B cell (primary cell): ENCODE data around the gene ADRA2A. TPM values are rescaled to one million over a fixed set of nuclear protein-coding genes. Genes with fewer than 3 reads are reported as not detected.

ENCODE experiments used
- ATAC-seq: fragments of 200-7000 bp; cut with Tn5 transposase; one replicate; pipeline ENCODE4 v1.10.0; 2021; ENCODE audit warnings: low read depth, mild to moderate bottlenecking, moderate number of reproducible peaks, moderate library complexity
- CTCF ChIA-PET: fragments of 350-600 bp; sonication (Branson Sonifier 250); formaldehyde crosslinking; loops from one replicate; lab custom pipeline; 2021; ENCODE audit warnings: antibody characterized with exemption, inconsistent platforms; lab: Charles Lee
- POLR2A ChIA-PET: fragments of 350-600 bp; sonication (Branson Sonifier 250); formaldehyde crosslinking; loops from one replicate; lab custom pipeline; 2021; ENCODE audit warnings: antibody characterized with exemption; lab: Charles Lee
- DNase-seq: peaks from one replicate; pipeline ENCODE4 v3.0.0; 2013
- H2AFZ ChIP-seq: 2 replicates; pipeline ENCODE4 v1.6.1; 2012; ENCODE audit warnings: mild to moderate bottlenecking, low read depth, low read length; ENCODE audit not compliant: insufficient read depth, poor library complexity, severe bottlenecking
- H3K27ac ChIP-seq, 2 donors: 1 replicate in 1 of 2; 2 replicates in 1 of 2; pipeline ENCODE4 v1.5.1; 2012 to 2013; ENCODE audit warnings: low read length in 2 of 2, mild to moderate bottlenecking in 2 of 2, moderate library complexity in 1 of 2
- H3K27me3 ChIP-seq, 4 experiments: fragments of 200-600 bp in 1 of 4; sonication (generic) in 1 of 4; replicated peaks in 1 of 4; 1 replicate in 2 of 4; 2 replicates in 2 of 4; pipeline versions ENCODE4 v1.6.1 to v1.7.0; 2013 to 2016; ENCODE audit warnings: low read length in 3 of 4, mild to moderate bottlenecking in 2 of 4, mixed read lengths in 1 of 4, moderate library complexity in 1 of 4; ENCODE audit not compliant: insufficient read depth in 4 of 4, control insufficient read depth in 3 of 4; ENCODE audit errors: control extremely low read depth in 1 of 4
- H3K36me3 ChIP-seq, 2 experiments: replicated peaks in 1 of 2; 1 replicate in 1 of 2; 2 replicates in 1 of 2; pipeline versions ENCODE4 v1.6.1 to v1.7.1; 2013; ENCODE audit warnings: low read length in 1 of 2; ENCODE audit not compliant: insufficient read depth in 2 of 2, control insufficient read depth in 1 of 2; ENCODE audit errors: control extremely low read depth in 1 of 2, extremely low read depth in 1 of 2
- H3K4me1 ChIP-seq, 2 donors: fragments of 200-600 bp in 1 of 2; sonication (generic) in 1 of 2; 1 replicate in 1 of 2; 2 replicates in 1 of 2; pipeline versions ENCODE4 v1.5.1 to v1.6.1; 2013 to 2017; ENCODE audit warnings: low read length in 2 of 2; ENCODE audit not compliant: control insufficient read depth in 2 of 2, insufficient read depth in 2 of 2
- H3K4me2 ChIP-seq: replicated peaks from 2 replicates; pipeline ENCODE3; 2012; ENCODE audit warnings: mild to moderate bottlenecking, low read depth, low read length; ENCODE audit not compliant: poor library complexity, severe bottlenecking
- H3K4me3 ChIP-seq, 5 experiments: fragments of 200-600 bp in 1 of 5; sonication (generic) in 1 of 5; 1 replicate in 3 of 5; 2 replicates in 2 of 5; pipeline versions ENCODE4 v1.5.1 to v1.7.0; 2011 to 2016; ENCODE audit warnings: low read length in 4 of 5, mild to moderate bottlenecking in 4 of 5, low read depth in 2 of 5, control low read depth in 1 of 5, moderate library complexity in 1 of 5; ENCODE audit not compliant: insufficient read depth in 1 of 5; ENCODE audit errors: control extremely low read depth in 1 of 5, extremely low read depth in 1 of 5
- H3K79me2 ChIP-seq: fragments of 200-600 bp; sonication (generic); one replicate; pipeline ENCODE4 v1.6.0; 2016; ENCODE audit warnings: low read length; ENCODE audit not compliant: control insufficient read depth, insufficient read depth
- H3K9ac ChIP-seq: fragments of 200-600 bp; sonication (generic); 2 replicates; pipeline ENCODE4 v1.6.1; 2017; ENCODE audit warnings: mild to moderate bottlenecking, low read length, moderate library complexity
- H3K9me3 ChIP-seq, 3 donors: one replicate each; pipeline versions ENCODE4 v1.6.1 to v1.7.1; 2013; ENCODE audit warnings: low read length in 2 of 3; ENCODE audit not compliant: control insufficient read depth in 2 of 3, insufficient read depth in 1 of 3; ENCODE audit errors: control extremely low read depth in 1 of 3
- H4K20me1 ChIP-seq: 2 replicates; pipeline ENCODE4 v1.6.0; 2012; ENCODE audit warnings: mild to moderate bottlenecking, low read length; ENCODE audit not compliant: insufficient read depth, control insufficient read depth, poor library complexity, severe bottlenecking
- H3K27ac Mint-ChIP-seq: one replicate; pipeline ENCODE4 v1.8.0; 2021; ENCODE audit warnings: mixed read lengths
- H3K27me3 Mint-ChIP-seq: one replicate; pipeline ENCODE4 v1.8.0; 2021; ENCODE audit warnings: mixed read lengths
- H3K4me1 Mint-ChIP-seq: one replicate; pipeline ENCODE4 v1.8.0; 2021; ENCODE audit warnings: mixed read lengths
- H3K4me3 Mint-ChIP-seq: one replicate; pipeline ENCODE4 v1.8.0; 2021; ENCODE audit warnings: mixed read lengths
- H3K9me3 Mint-ChIP-seq: one replicate; pipeline ENCODE4 v1.8.0; 2022; ENCODE audit warnings: mixed read lengths; ENCODE audit not compliant: insufficient read depth
- CTCF ChIP-seq: fragments of 200-600 bp; IDR thresholded peaks from one replicate; pipeline ENCODE4 v1.8.0; 2022; ENCODE audit warnings: antibody characterized with exemption, mild to moderate bottlenecking
- EZH2 ChIP-seq: IDR thresholded peaks from 2 replicates; pipeline ENCODE4 v1.6.1; 2012; ENCODE audit warnings: borderline replicate concordance, low read depth, mild to moderate bottlenecking, moderate library complexity, low read length; ENCODE audit not compliant: insufficient read depth, poor library complexity, severe bottlenecking
- WGBS: methylation state at CpG from one replicate; pipeline ENCODE4 v1.1.5; 2013; ENCODE audit warnings: missing lambda C conversion rate; ENCODE audit not compliant: insufficient coverage; 5-methylcytosine and 5-hydroxymethylcytosine counted together
- intact Hi-C: fragments of 100-400 bp; cut with micrococcal nuclease; formaldehyde crosslinking; loops from one replicate; pipeline ENCODE4 v1.10.0; 2022
- polyA plus RNA-seq: library from polyadenylated mRNA; depleted of rRNA; stranded (reverse); fragments of >200 nt; gene quantifications from 2 replicates; pipeline ENCODE4 v1.2.3, GENCODE V29; 2012
- total RNA-seq, 2 donors: library from RNA; stranded (reverse); fragments of 120-200 nt in 1 of 2; gene quantifications; 1 replicate in 1 of 2; 2 replicates in 1 of 2; pipeline versions ENCODE4 v1.2.3 to v1.2.4, GENCODE V29; 2013 to 2022

Gene ADRA2A
- total and polyA plus RNA-seq, 2 donors (not counting 1 experiment from before 2014, with no cell fraction given): 0.01 TPM; not detected in 1

GRCh38 chr10:111117528-111118277 lies 40.9 kb downstream of the ADRA2A start:
- no peak overlapping the region for H3K4me2 ChIP-seq
- no peak overlapping the region for H3K9ac ChIP-seq
- peaks cover 0 to 5% (median 1%) of the 10 kb centered on the region in 4 experiments for H3K27me3 ChIP-seq
- Mint-ChIP-seq H3K4me3 (no peak overlapping the region), H3K27ac (no peak overlapping the region), H3K27me3 (peaks cover 25% of the 10 kb centered on the region), H3K4me1 (no peaks in the 10 kb centered on the region), H3K9me3 (no peaks in the 10 kb centered on the region)
- DNase-seq (no peak), ATAC-seq (no peak)
- no peak overlapping the region for H3K4me3 ChIP-seq
- no peaks in the 10 kb centered on the region for H3K4me1 ChIP-seq
- no peaks in the 10 kb centered on the region for H3K36me3 ChIP-seq
- no peaks in the 10 kb centered on the region for H3K9me3 ChIP-seq
- H3K27ac ChIP-seq: no peak overlapping the region
- POLR2A ChIA-PET: no interaction called here
- CTCF ChIA-PET: no interaction called here
- 85% methylated on average over 6 of the region's 8 CpGs for WGBS
- TF ChIP-seq EZH2 (no peak), CTCF (no peak)
- H3K79me2 ChIP-seq: no peaks in the 10 kb centered on the region
- intact Hi-C loops: no loop called here
- H4K20me1 ChIP-seq: no peaks in the 10 kb centered on the region
- H2AFZ ChIP-seq: no peak overlapping the region

- WGBS: 100% methylated on average over 1 of the region's 3 CpGs
- Histone ChIP-seq H4K20me1 (no peaks in the 10 kb centered on the region), H3K27me3 (peaks cover 0 to 5% (median 1%) of the 10 kb centered on the region in 4 experiments), H3K4me3 (no peak overlapping the region), H3K27ac (no peak overlapping the region), H2AFZ (no peak overlapping the region), H3K79me2 (no peaks in the 10 kb centered on the region), H3K9me3 (no peaks in the 10 kb centered on the region), H3K4me1 (no peaks in the 10 kb centered on the region), H3K36me3 (no peaks in the 10 kb centered on the region), H3K9ac (no peak overlapping the region), H3K4me2 (no peak overlapping the region)
- no peak for ATAC-seq
- no peak overlapping the region for H3K27ac Mint-ChIP-seq
- no peak for DNase-seq
- intact Hi-C loops: no loop called here
- ChIA-PET POLR2A (no interaction called here), CTCF (no interaction called here)
- TF ChIP-seq CTCF (no peak), EZH2 (no peak)
- no peaks in the 10 kb centered on the region for H3K9me3 Mint-ChIP-seq
- peaks cover 30% of the 10 kb centered on the region for H3K27me3 Mint-ChIP-seq
- no peak overlapping the region for H3K4me3 Mint-ChIP-seq
- no peaks in the 10 kb centered on the region for H3K4me1 Mint-ChIP-seq
Measured at GRCh38 chr10:111118758-111119157, 41.9 kb downstream of the ADRA2A start.
